ENCODE data around the gene NCR2.

GRCh38 chr6:41302638-41303037, 32.8 kb upstream of the NCR2 start:
- TF ChIP-seq CTCF (conservative IDR thresholded peaks at IDR 0.05) (no peak), EZH2 (IDR thresholded peaks at IDR 0.05; ENCODE audit: low read depth) (no peak)

All from PC-9 (cell line).